Suprapubic skin (tissue), 4 donors: ENCODE measurements around the gene AGBL1. TPM values are rescaled to one million over a fixed set of nuclear protein-coding genes. Genes with fewer than 3 reads are reported as not detected.
"Not testable (repeated sequence)": the region's sequence is repeated elsewhere in the genome, so short reads cannot be mapped to it uniquely, and the experiment has no call there.

Experiments used
- DNase-seq, 2 donors: peaks; one replicate each; pipeline ENCODE4 v3.0.0-alpha.2; 2019; ENCODE audit warnings: low spot score in 2 of 2
- H3K27ac ChIP-seq: fragments of 200-600 bp; sonication (generic); one replicate; pipeline ENCODE4 v1.5.1; 2019
- H3K27me3 ChIP-seq: fragments of 200-600 bp; sonication (generic); one replicate; pipeline ENCODE4 v1.5.1; 2019
- H3K36me3 ChIP-seq: fragments of 200-600 bp; sonication (generic); one replicate; pipeline ENCODE4 v1.5.1; 2019
- H3K4me1 ChIP-seq: fragments of 200-600 bp; sonication (generic); one replicate; pipeline ENCODE4 v1.5.1; 2019
- H3K4me3 ChIP-seq: fragments of 200-600 bp; sonication (generic); one replicate; pipeline ENCODE4 v1.5.1; 2019; ENCODE audit warnings: mild to moderate bottlenecking
- H3K9me3 ChIP-seq: fragments of 200-600 bp; sonication (generic); one replicate; pipeline ENCODE4 v1.5.1; 2019
- CTCF ChIP-seq, 2 donors: fragments of 200-600 bp in 1 of 2; fragments of 450-650 bp in 1 of 2; sonication (generic) in 1 of 2; IDR thresholded peaks; one replicate each; pipeline ENCODE4 v1.5.1; 2016 to 2019; ENCODE audit warnings: antibody characterized with exemption in 2 of 2, mild to moderate bottlenecking in 1 of 2, moderate library complexity in 1 of 2
- EP300 ChIP-seq: sonication (generic); formaldehyde crosslinking; IDR thresholded peaks from one replicate; pipeline ENCODE4 v1.6.1; 2017; ENCODE audit warnings: antibody characterized with exemption
- POLR2A ChIP-seq, 2 donors: fragments of 450-650 bp; IDR thresholded peaks; one replicate each; pipeline ENCODE4 v1.6.1; 2017; ENCODE audit warnings: antibody characterized with exemption in 2 of 2, mild to moderate bottlenecking in 2 of 2, moderate library complexity in 2 of 2
- POLR2AphosphoS5 ChIP-seq, 3 donors: sonication (generic); formaldehyde crosslinking; IDR thresholded peaks; one replicate each; pipeline ENCODE4 v1.6.1; 2017; ENCODE audit warnings: antibody characterized with exemption in 3 of 3
- WGBS: methylation state at CpG from one replicate; pipeline ENCODE4 v1.1.5; 2018; 5-methylcytosine and 5-hydroxymethylcytosine counted together
- total RNA-seq, 4 donors: library from RNA; depleted of rRNA; stranded (reverse); fragments of >200 nt; gene quantifications; one replicate each; pipeline ENCODE4 v1.1.0, GENCODE V29; 2016

The AGBL1 gene
- total RNA-seq, 4 donors from 2014 or later: 0.23 to 0.56 TPM; not detected in 2

- no peak for DNase-seq
- no peak overlapping the region for H3K27ac ChIP-seq
- no peaks in the 10 kb centered on the region for H3K9me3 ChIP-seq
- H3K4me1 ChIP-seq: no peaks in the 10 kb centered on the region
- TF ChIP-seq EP300: no peak
- no peak for TF ChIP-seq CTCF (IDR thresholded peaks at IDR 0.05)
- TF ChIP-seq POLR2A (IDR thresholded peaks at IDR 0.05): no peak
- TF ChIP-seq POLR2AphosphoS5 (IDR thresholded peaks at IDR 0.05): no peak
- H3K27me3 ChIP-seq: no peaks in the 10 kb centered on the region
- WGBS: 67% methylated on average over 2 of the region's 2 CpGs
- no peaks in the 10 kb centered on the region for H3K36me3 ChIP-seq
- no peak overlapping the region for H3K4me3 ChIP-seq
Measured at GRCh38 chr15:86432861-86433260, 353.2 kb downstream of the AGBL1 start.

- H3K27me3 ChIP-seq: no peaks in the 10 kb centered on the region
- DNase-seq: no peak
- no peak overlapping the region for H3K4me3 ChIP-seq
- WGBS: 70% methylated on average over 4 of the region's 4 CpGs
- no peaks in the 10 kb centered on the region for H3K36me3 ChIP-seq
- H3K4me1 ChIP-seq: no peaks in the 10 kb centered on the region
- H3K9me3 ChIP-seq: no peaks in the 10 kb centered on the region
- H3K27ac ChIP-seq: no peak overlapping the region
- TF ChIP-seq POLR2A (IDR thresholded peaks at IDR 0.05) (no peak), EP300 (no peak), POLR2AphosphoS5 (IDR thresholded peaks at IDR 0.05) (no peak)
Measured at GRCh38 chr15:86433983-86434382, 354.3 kb downstream of the AGBL1 start.

GRCh38 chr15:86439614-86440013 is 359.9 kb downstream of the AGBL1 start:
- H3K36me3 ChIP-seq: no peaks in the 10 kb centered on the region
- TF ChIP-seq POLR2AphosphoS5 (IDR thresholded peaks at IDR 0.05) (no peak), POLR2A (IDR thresholded peaks at IDR 0.05) (no peak), CTCF (IDR thresholded peaks at IDR 0.05) (no peak), EP300 (no peak)
- H3K27ac ChIP-seq: no peak overlapping the region
- H3K9me3 ChIP-seq: no peaks in the 10 kb centered on the region
- DNase-seq: no peak
- H3K4me1 ChIP-seq: no peaks in the 10 kb centered on the region
- no peak overlapping the region for H3K4me3 ChIP-seq
- H3K27me3 ChIP-seq: no peaks in the 10 kb centered on the region
- WGBS: 71% methylated on average over 4 of the region's 4 CpGs

- H3K9me3 ChIP-seq: no peaks in the 10 kb centered on the region
- no peak overlapping the region for H3K4me3 ChIP-seq
- no peaks in the 10 kb centered on the region for H3K4me1 ChIP-seq
- TF ChIP-seq POLR2A (IDR thresholded peaks at IDR 0.05) (no peak), EP300 (no peak), POLR2AphosphoS5 (IDR thresholded peaks at IDR 0.05) (no peak)
- no peak for DNase-seq
- H3K27me3 ChIP-seq: no peaks in the 10 kb centered on the region
- H3K27ac ChIP-seq: no peak overlapping the region
- 9% methylated on average over 2 of the region's 2 CpGs for WGBS
- no peaks in the 10 kb centered on the region for H3K36me3 ChIP-seq
Measured at GRCh38 chr15:86444527-86444926, 364.9 kb downstream of the AGBL1 start.

- Histone ChIP-seq H3K27me3 (no peaks in the 10 kb centered on the region), H3K4me3 (no peak overlapping the region), H3K9me3 (no peaks in the 10 kb centered on the region), H3K4me1 (no peaks in the 10 kb centered on the region), H3K27ac (no peak overlapping the region), H3K36me3 (no peaks in the 10 kb centered on the region)
- TF ChIP-seq POLR2A (IDR thresholded peaks at IDR 0.05) (no peak), CTCF (IDR thresholded peaks at IDR 0.05) (no peak), POLR2AphosphoS5 (IDR thresholded peaks at IDR 0.05) (no peak), EP300 (no peak)
- 44% methylated on average over 6 of the region's 6 CpGs for WGBS
- no peak for DNase-seq
Measured at GRCh38 chr15:86445579-86446252, 366.0 kb downstream of the AGBL1 start.

- no peak for DNase-seq
- no peak for TF ChIP-seq POLR2AphosphoS5 (IDR thresholded peaks at IDR 0.05)
- no peak for TF ChIP-seq POLR2A (IDR thresholded peaks at IDR 0.05)
- no peak for TF ChIP-seq CTCF (IDR thresholded peaks at IDR 0.05)
- TF ChIP-seq EP300: no peak
- Histone ChIP-seq H3K4me1 (no peaks in the 10 kb centered on the region), H3K9me3 (no peaks in the 10 kb centered on the region), H3K27ac (no peak overlapping the region), H3K4me3 (no peak overlapping the region), H3K27me3 (no peaks in the 10 kb centered on the region), H3K36me3 (no peaks in the 10 kb centered on the region)
- WGBS: 68% methylated on average over 2 of the region's 2 CpGs
Measured at GRCh38 chr15:86446253-86446640, 366.6 kb downstream of the AGBL1 start.

GRCh38 chr15:86465470-86466039 is 385.9 kb downstream of the AGBL1 start:
- 77% methylated on average over 8 of the region's 8 CpGs for WGBS
- not testable (repeated sequence) for H3K27ac ChIP-seq, H3K4me3 ChIP-seq, DNase-seq, H3K36me3 ChIP-seq, H3K4me1 ChIP-seq, H3K27me3 ChIP-seq
- H3K9me3 ChIP-seq: peaks cover 17% of the 10 kb centered on the region
